Measurements from ENCODE around the gene DNAH12. TPM values are rescaled to one million over a fixed set of nuclear protein-coding genes. Genes with fewer than 3 reads are reported as not detected.

The DNAH12 gene
- total and polyA plus RNA-seq, 9 of the 15 experiments (the other 6 are each of a cell fraction or from before 2014, with no cell fraction given), result 0.01 to 0.04 (median 0.01) TPM; not detected in 5

- TF ChIP-seq MNT (conservative IDR thresholded peaks at IDR 0.05) (peak; percentile 94 to 97), ZNF511 (CRISPR knock-in tag; IDR thresholded peaks at IDR 0.05) (peak; percentile 78), THRAP3 (IDR thresholded peaks at IDR 0.05; ENCODE audit: borderline replicate concordance) (0 out of 2 replicates have a peak, but pooled peaks have one; percentile 48), RBFOX2 (IDR thresholded peaks at IDR 0.05; ENCODE audit: low read depth, low read length) (peak; percentile 95), KDM1A (IDR thresholded peaks at IDR 0.05) (peak in 1 of 2 experiments; percentile 45; a peak in 1 of 4 replicates), CREB3L1 (IDR thresholded peaks at IDR 0.05; ENCODE audit: borderline replicate concordance, low read depth) (peak; percentile 84), TAF1 (IDR thresholded peaks at IDR 0.05; ENCODE audit: control insufficient read depth, extremely low read depth, insufficient read depth, low read length, severe bottlenecking) (peak; percentile 91), E2F6 (IDR thresholded peaks at IDR 0.05; ENCODE audit: borderline replicate concordance in 1 of 2, extremely low read depth in 1 of 2, insufficient read depth in 1 of 2, insufficient read length in 1 of 2, low read depth in 1 of 2, low read length in 1 of 2, poor library complexity in 1 of 2, severe bottlenecking in 1 of 2) (peak; percentile 88 to 93), RBM25 (IDR thresholded peaks at IDR 0.05; ENCODE audit: low read depth, low read length, severe bottlenecking) (no peak), ZBTB43 (CRISPR knock-in tag; IDR thresholded peaks at IDR 0.05) (0 out of 2 replicates have a peak, but pooled peaks have one; percentile 21), ETV5 (CRISPR knock-in tag; IDR thresholded peaks at IDR 0.05; ENCODE audit: low read depth) (peak; percentile 97), MEF2D (tag; conservative IDR thresholded peaks at IDR 0.05; ENCODE audit: low read depth) (peak; percentile 72), ID3 (CRISPR knock-in tag; IDR thresholded peaks at IDR 0.05) (no peak), ID3 (tag; IDR thresholded peaks at IDR 0.05) (peak; percentile 92), RFX5 (IDR thresholded peaks at IDR 0.05; ENCODE audit: low read depth, low read length) (no peak), TRIM24 (IDR thresholded peaks at IDR 0.05) (peak; percentile 82 to 87), ZNF143 (CRISPR knock-in tag; IDR thresholded peaks at IDR 0.05) (peak; percentile 31; the same call in 1 of the 2 replicates)
Observed at GRCh38 chr3:57555738-57556458, 11.8 kb upstream of the DNAH12 start, which contains the start of gene PDE12 (continued).
